Activated CD4-positive, alpha-beta T cell treated with anti-CD3 and anti-CD28 coated beads, Interleukin-2, Interleukin-4, amounts not matched to agents 100 ng/mL and 50 ng/mL, durations not matched to agents 16 hours and 8 hours (primary cell): ENCODE results near the gene ZNF771.
A peak's percentile ranks its signal among the peaks of the same experiment; 100 is the strongest.
"Not testable (repeated sequence)": the region's sequence is repeated elsewhere in the genome, so short reads cannot be mapped to it uniquely, and the experiment has no call there.

Experiments
- DNase-seq: peaks from one replicate; pipeline ENCODE4 v3.0.0-alpha.2; 2020; ENCODE audit warnings: low spot score

The ZNF771 gene

GRCh38 chr16:30434852-30435251, 27.4 kb downstream of the ZNF771 start:
- DNase-seq = peak; percentile 76

- no peak for DNase-seq
Observed at GRCh38 chr16:30437511-30438046, 30.2 kb downstream of the ZNF771 start.

- no peak for DNase-seq
Observed at GRCh38 chr16:30438835-30439234, 31.4 kb downstream of the ZNF771 start.

- no peak for DNase-seq
Observed at GRCh38 chr16:30439720-30440348, 32.4 kb downstream of the ZNF771 start.

- no peak for DNase-seq
Observed at GRCh38 chr16:30443631-30444030, 36.2 kb downstream of the ZNF771 start.

- DNase-seq = no peak
Observed at GRCh38 chr16:30444231-30445148, 37.1 kb downstream of the ZNF771 start.

- DNase-seq = no peak
Observed at GRCh38 chr16:30445149-30445407, 37.7 kb downstream of the ZNF771 start.

- DNase-seq = peak; percentile 98
Observed at GRCh38 chr16:30445408-30446202, 38.2 kb downstream of the ZNF771 start, which contains the start of gene SEPHS2. TSS of gene SEPHS2 (minus strand) at chr16:30445874. CDS start at chr16:30445727, 147 bp downstream.

GRCh38 chr16:30446203-30446595, 38.8 kb downstream of the ZNF771 start:
- no peak for DNase-seq

- DNase-seq = no peak
Observed at GRCh38 chr16:30447512-30448226, 40.3 kb downstream of the ZNF771 start.

GRCh38 chr16:30449116-30449435, 41.7 kb downstream of the ZNF771 start:
- no peak for DNase-seq

GRCh38 chr16:30452709-30453580, 45.5 kb downstream of the ZNF771 start:
- not testable (repeated sequence) for DNase-seq

GRCh38 chr16:30456302-30456701, 48.9 kb downstream of the ZNF771 start:
- DNase-seq = no peak

- DNase-seq = no peak
Observed at GRCh38 chr16:30457256-30457655, 49.9 kb downstream of the ZNF771 start.

- DNase-seq = no peak
Observed at GRCh38 chr16:30457743-30458560, 50.5 kb downstream of the ZNF771 start.

- peak; percentile 96 for DNase-seq
Observed at GRCh38 chr16:30458561-30459394, 51.4 kb downstream of the ZNF771 start.

- no peak for DNase-seq
Observed at GRCh38 chr16:30459456-30459855, 52.0 kb downstream of the ZNF771 start.

- not testable (repeated sequence) for DNase-seq
Observed at GRCh38 chr16:30461426-30461825, 54.0 kb downstream of the ZNF771 start.

- no peak for DNase-seq
Observed at GRCh38 chr16:30464078-30464477, 56.7 kb downstream of the ZNF771 start.
